Measurements from ENCODE around the gene SLC9A9.
"Not testable (repeated sequence)": the region's sequence is repeated elsewhere in the genome, so short reads cannot be mapped to it uniquely, and the experiment has no call there.

The SLC9A9 gene

DNA sequence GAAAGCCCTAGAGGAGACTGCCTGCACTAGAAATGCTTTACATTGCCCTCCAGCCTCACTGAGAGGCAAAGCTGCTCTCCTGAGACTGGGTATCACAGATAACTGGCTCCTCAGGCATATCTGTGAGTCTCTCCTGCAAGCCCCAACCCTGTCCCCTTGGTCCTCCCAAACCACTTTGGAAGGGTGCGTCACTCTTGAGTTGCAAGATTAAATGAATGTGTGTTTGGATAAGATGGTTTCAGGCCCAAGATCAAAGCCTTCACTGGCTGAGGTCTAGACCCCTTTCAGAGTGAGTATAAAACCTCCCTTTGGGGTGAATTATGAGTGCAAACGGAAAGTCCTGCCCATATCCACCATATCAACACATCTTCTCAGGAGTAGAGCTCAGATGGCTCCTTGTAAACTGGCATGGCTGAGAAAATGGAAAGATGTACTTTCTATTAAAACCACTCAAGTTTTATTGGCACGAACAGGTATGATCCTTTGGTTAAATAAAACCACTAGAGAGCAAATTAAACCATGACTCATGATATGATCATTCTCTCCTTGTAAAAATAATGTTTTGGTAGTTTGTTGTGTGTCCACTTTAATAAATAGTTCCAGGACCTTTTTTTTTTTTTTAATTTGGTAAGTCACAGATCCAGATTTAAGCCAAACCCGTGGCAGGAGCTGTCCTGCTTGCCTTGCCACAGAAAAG lies 564.7 kb downstream of the SLC9A9 start:
- no peak for DNase-seq (ENCODE audit: low read depth)

GRCh38 chr3:143280984-143281383 lies 567.3 kb downstream of the SLC9A9 start:
- DNase-seq (ENCODE audit: low read depth): no peak

GRCh38 chr3:143279567-143279966 lies 568.7 kb downstream of the SLC9A9 start:
- not testable (repeated sequence) for DNase-seq (ENCODE audit: low read depth)

GRCh38 chr3:143278721-143279120 lies 569.5 kb downstream of the SLC9A9 start:
- DNase-seq (ENCODE audit: low read depth): no peak

- no peak for DNase-seq (ENCODE audit: low read depth)
Measured at GRCh38 chr3:143277531-143277930, 570.7 kb downstream of the SLC9A9 start.

- no peak for DNase-seq (ENCODE audit: low read depth)
Measured at GRCh38 chr3:143276592-143276991, 571.7 kb downstream of the SLC9A9 start.

DNA sequence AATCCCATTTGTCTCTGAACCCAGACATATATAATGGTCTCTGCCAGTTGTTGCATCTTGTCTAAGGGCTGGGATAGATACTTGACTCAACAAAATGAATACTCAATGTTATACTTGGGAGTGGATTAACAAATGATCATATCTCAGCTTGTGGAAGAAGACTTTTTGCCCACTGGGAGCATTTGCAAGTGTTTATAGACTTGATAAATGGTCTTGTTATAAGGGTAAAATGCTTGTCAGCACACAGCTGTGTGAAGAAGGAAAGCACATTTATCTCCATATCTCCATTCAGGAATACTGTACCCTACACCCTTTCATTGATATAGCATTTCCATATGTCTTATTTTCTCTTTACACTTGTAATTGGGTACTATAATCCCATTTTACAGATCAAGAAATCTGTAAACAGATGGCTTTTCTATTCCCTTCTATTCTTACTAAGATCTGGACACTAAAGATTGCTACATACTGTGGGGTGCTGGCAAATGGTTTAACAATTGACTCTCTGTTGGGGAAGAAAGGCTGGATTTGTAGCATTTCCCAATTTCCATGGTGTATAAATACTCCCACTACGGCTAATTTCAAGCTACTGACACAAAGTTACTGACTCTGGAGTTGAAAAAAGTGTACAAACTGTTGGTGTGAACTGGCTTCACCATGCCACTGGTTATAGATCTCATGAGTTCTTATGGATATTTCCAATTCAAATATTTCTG lies 574.1 kb downstream of the SLC9A9 start:
- no peak for DNase-seq (ENCODE audit: low read depth)

DNA sequence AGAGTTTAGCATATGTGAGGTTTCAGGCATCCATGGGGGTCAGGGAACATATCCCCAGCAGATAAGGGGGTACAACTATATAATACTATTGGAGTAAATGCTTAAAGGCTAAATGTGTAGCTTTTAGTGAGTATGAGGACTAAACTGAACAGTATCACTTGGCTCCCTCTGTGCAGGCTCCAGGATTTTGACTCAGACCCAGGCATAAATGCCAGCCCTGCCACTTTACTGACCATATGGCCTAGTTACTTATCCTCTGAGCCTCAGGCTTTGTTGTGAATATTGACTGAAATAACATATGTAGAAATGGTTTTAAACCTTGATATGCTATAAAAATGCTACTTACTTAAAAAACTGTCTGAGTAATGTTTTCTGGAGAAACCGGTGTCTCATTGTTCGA lies 577.1 kb downstream of the SLC9A9 start:
- no peak for DNase-seq (ENCODE audit: low read depth)

DNA sequence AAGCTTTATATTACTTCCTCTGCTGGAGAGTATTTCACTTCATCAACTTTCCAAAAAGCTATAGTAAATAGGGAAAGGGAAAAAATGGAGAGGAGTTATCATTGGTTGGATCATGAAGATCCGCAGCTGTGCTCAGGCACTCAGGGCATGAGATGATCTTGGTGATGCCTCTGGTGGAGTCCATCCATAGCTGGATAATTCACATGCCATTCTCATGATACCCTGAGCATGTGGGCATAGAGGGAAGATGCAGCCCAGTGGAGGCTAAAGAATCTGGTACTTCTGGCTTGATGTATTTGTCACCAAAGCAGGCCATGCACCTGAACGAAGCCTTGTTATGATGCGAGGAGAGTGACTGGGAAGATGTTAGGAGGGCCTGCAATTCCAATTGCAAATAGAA lies 578.5 kb downstream of the SLC9A9 start:
- DNase-seq (ENCODE audit: low read depth): no peak

GRCh38 chr3:143267989-143268388 lies 580.3 kb downstream of the SLC9A9 start:
- no peak for DNase-seq (ENCODE audit: low read depth)

- no peak for DNase-seq (ENCODE audit: low read depth)
Measured at GRCh38 chr3:143266927-143267326, 581.3 kb downstream of the SLC9A9 start.

DNA sequence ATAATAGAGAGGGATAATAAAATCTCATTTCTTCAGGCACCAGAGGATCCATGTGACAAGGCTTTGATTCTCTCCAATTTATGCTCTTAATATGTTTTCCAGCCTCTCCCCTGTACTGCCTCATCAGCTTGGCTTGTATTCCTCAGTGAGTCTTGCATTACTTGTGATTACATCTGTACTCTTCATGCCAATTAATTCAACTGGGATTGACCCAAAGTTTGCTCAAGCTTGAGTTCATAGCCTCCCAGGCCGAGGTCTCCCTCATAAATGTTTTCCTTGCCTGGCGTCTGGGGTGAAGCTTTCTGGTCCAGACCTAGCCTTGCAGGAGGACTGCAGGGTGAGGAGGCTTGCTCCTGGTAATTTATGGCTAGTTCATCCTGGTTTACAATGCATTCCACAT lies 581.8 kb downstream of the SLC9A9 start:
- DNase-seq (ENCODE audit: low read depth): no peak

- DNase-seq (ENCODE audit: low read depth): no peak
Measured at GRCh38 chr3:143265501-143266070, 582.7 kb downstream of the SLC9A9 start.

GRCh38 chr3:143263852-143264513 lies 584.3 kb downstream of the SLC9A9 start:
- DNase-seq (ENCODE audit: low read depth): no peak

DNA sequence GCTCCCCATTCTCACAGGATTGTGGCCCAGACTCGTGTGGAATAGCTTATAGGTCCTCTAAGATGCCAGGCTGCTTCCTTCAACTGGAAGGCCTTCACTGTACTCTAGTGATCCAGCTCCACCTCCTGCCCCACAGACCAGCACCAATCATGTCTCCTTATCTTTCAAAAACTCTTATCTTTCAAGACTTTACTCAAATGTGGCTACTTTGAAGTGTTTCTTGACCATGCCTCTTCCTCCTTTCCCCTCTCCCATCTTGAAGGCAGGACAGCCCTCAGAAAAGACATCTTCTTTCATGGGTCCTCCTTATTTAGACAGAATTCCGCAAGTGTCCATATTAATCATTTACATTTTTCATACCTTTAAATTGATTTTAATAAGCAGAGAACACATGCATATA lies 586.4 kb downstream of the SLC9A9 start:
- no peak for DNase-seq (ENCODE audit: low read depth)

- no peak for DNase-seq (ENCODE audit: low read depth)
Measured at GRCh38 chr3:143258692-143259091, 589.6 kb downstream of the SLC9A9 start.

DNA sequence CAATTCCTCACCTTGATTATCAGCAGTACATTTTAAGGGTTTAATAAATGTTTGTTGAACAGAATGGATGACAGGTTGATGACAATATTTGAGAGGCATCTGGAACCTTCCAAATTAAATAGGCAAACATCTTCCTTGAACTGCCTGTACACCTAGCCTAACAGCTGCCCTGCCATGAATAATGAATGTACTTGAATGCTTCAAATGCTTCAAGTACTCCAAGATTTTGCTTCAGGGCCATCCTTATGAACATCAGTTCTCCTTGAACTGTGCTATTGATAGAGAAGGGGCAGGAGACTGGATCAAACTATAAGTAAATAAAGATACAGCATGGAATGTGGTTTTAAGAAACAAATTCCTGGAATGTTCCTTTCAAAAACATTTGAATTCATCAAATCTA lies 591.9 kb downstream of the SLC9A9 start:
- DNase-seq (ENCODE audit: low read depth): no peak

DNA sequence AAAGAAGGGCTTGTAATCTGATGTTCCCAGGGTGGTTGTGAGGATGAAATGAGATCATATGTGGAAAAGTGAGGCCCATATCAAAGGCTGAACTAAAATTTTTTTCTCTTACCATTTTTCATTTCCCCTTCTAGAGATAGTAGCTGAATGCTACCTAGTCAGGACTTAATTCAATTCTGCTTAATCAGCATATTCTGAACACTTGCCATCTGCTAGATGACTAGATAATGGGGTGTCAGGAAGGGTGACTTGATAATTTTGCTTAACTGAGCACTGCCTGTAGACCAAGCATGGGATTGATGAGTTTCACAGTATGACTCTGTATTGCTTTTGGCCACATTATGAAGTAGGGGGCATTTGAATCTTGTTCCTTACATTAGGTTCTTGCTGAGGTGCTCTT lies 592.5 kb downstream of the SLC9A9 start:
- DNase-seq (ENCODE audit: low read depth): no peak

DNA sequence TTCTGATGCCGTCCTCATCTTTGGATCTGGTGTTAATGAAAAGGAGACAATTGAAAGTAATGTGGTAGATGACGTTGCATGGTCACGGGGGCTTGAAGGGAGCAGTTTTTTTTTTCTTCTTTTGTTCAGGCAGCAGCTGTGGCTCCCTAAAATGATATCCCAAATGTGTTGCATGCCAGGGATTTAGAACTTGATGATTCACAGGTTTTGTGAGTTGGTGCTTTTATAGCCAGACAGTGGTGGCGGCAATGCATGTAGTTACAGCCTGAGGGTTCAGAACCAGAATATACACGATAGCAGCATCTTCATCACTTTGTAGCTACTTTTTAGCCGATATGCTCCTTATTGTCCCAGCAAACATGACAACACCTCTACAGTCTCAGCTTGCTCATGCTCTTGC lies 595.3 kb downstream of the SLC9A9 start:
- DNase-seq (ENCODE audit: low read depth): no peak

- no peak for DNase-seq (ENCODE audit: low read depth)
Measured at GRCh38 chr3:143249014-143249413, 599.3 kb downstream of the SLC9A9 start.

DNA sequence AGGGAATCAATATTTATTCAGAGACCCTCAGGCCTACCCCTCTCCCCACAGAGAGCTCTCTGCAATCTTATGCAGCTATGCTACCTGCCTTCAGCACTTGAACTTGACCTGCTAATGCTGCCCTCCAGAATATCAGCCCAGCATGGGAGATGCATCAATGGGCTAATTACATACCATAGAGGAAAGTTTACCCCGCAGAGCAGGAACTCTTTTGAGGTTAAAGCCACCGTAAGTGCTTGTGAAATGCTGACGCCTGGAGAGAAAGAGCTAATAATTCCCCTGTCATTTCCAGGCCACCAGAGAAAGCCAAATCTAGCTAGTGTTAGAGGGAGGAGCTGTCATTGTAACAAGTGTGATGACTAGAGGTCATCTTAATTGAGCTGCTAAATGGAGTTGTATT lies 601.2 kb downstream of the SLC9A9 start:
- no peak for DNase-seq (ENCODE audit: low read depth)

- DNase-seq (ENCODE audit: low read depth): no peak
Measured at GRCh38 chr3:143245692-143246091, 602.6 kb downstream of the SLC9A9 start.

DNA sequence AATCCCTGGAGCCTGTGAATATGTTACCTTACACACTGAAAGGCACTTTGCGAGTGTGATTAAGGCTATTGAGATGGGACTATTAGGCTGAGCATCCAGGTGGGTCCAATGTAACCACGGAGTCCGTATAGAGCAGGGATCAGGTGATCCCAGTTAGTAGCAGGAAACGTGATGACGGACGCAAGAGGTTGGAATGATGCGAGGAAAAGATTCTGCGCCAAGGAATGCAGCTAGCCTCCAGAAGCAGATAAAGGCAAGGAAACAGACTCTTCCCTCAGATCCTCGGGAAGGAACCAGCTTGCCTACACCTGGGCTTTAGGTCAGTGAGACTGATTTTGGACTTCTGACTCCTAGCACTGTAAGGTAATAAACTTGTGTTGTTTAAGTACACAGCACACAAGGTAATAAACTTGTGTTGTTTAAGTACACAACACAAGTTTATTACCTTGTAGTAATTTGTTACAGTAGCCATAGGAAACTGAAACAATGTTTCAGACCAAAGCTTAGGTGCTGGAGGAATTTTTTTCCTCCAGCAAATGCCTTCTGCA lies 603.7 kb downstream of the SLC9A9 start:
- DNase-seq (ENCODE audit: low read depth): no peak

Data from T follicular helper cell (primary cell).